BLaER1 (cell line): ENCODE results near the gene NRG3.
A peak's percentile ranks its signal among the peaks of the same experiment; 100 is the strongest.

Experiments used
- H3K27ac ChIP-seq: shearing (Covaris generic); formaldehyde crosslinking; 2 replicates; pipeline ENCODE4 v1.8.1; 2022
- H3K27me3 ChIP-seq: shearing (Covaris generic); formaldehyde crosslinking; 2 replicates; pipeline ENCODE4 v1.8.1; 2022
- H3K36me3 ChIP-seq: shearing (Covaris generic); formaldehyde crosslinking; 2 replicates; pipeline ENCODE4 v1.8.1; 2022
- H3K4me1 ChIP-seq: shearing (Covaris generic); formaldehyde crosslinking; 2 replicates; pipeline ENCODE4 v1.8.1; 2022
- H3K4me2 ChIP-seq: shearing (Covaris generic); formaldehyde crosslinking; 2 replicates; pipeline ENCODE4 v1.8.1; 2022
- H3K4me3 ChIP-seq: shearing (Covaris generic); formaldehyde crosslinking; 2 replicates; pipeline ENCODE4 v1.8.1; 2022
- H3K9ac ChIP-seq: shearing (Covaris generic); formaldehyde crosslinking; 2 replicates; pipeline ENCODE4 v1.8.1; 2022
- H3K9me3 ChIP-seq: shearing (Covaris generic); formaldehyde crosslinking; 2 replicates; pipeline ENCODE4 v1.8.1; 2022
- H4K20me1 ChIP-seq: shearing (Covaris generic); formaldehyde crosslinking; 2 replicates; pipeline ENCODE4 v1.8.1; 2022
- Cebpa-rat ChIP-seq: shearing (Covaris generic); IDR thresholded peaks from 2 replicates; pipeline ENCODE4 v1.8.1; 2022

Gene NRG3

DNA sequence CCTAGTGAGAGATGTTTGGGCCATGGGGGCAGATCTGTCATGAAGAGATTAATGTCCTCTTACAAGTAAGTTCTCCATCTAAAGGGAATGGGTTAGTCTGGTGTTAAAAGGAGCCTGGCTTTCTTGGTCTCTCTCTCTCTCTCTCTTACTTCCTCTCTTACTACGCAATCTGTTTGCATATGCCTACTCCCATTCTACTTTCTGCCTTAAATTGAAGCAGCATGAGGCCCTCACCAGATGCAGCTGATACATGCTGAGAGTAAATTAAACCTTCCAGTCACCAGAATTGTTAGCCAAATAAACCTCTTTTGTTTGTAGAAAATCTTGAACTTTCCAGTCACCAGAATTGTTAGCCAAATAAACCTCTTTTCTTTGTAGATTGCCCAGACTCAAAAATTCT is 884.1 kb downstream of the NRG3 start:
- Histone ChIP-seq H3K36me3 (peaks cover 2% of the 10 kb centered on the region; the same call in 1 of the 2 replicates), H3K27me3 (no peaks in the 10 kb centered on the region), H3K4me3 (no peak overlapping the region), H3K27ac (no peak overlapping the region), H3K9me3 (peaks cover 9% of the 10 kb centered on the region), H3K9ac (no peak overlapping the region), H3K4me1 (peaks cover 4% of the 10 kb centered on the region; the same call in 1 of the 2 replicates), H3K4me2 (no peak overlapping the region), H4K20me1 (no peaks in the 10 kb centered on the region)
- TF ChIP-seq Cebpa-rat = no peak

DNA sequence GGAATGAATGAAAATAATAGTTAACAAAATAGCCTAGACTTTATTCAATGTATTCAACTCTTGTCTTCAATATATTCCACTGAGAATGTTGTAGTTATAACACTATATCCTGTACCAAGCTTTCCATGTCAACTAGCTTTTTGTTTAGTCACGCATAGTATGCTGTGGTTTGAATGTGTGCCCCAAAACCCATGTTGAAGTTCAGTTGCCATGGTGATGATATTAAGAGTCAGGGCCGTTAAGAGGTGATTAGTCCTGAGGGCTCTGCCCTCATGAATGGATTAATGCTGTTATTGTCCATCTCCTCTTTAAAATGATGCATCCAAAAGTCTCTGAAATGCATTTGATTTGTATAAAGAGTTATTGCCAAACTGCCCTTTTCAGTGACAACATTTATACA is 887.6 kb downstream of the NRG3 start:
- H3K4me1 ChIP-seq = peaks cover 4% of the 10 kb centered on the region; the same call in 1 of the 2 replicates
- TF ChIP-seq Cebpa-rat = no peak
- no peak overlapping the region for H3K4me3 ChIP-seq

DNA sequence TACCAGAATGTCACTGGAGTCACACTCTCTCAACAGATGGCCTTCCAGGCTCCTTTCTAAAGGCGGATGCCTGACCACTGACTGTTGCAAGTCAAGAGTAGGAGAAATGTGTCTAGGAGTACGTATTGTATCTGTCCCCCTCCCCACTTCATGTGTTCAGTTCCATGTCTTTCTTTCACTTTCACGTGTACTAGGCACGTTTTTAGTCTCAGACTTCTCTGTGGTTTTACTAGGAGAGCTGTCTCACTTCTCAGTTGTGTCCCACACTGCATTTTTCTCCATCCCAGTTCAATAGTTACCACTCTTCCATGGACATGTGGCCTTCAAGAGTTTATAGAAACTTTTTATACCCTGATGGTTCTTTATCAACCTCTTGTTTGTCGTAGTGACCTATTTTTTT is 893.0 kb downstream of the NRG3 start:
- Histone ChIP-seq H3K9me3 (peaks cover 14% of the 10 kb centered on the region), H3K4me3 (no peak overlapping the region), H3K36me3 (peaks cover 8% of the 10 kb centered on the region; the same call in 1 of the 2 replicates), H3K4me2 (peak overlapping the region; percentile 43), H3K27me3 (no peaks in the 10 kb centered on the region), H4K20me1 (no peaks in the 10 kb centered on the region), H3K4me1 (peaks cover 6% of the 10 kb centered on the region; the same call in 1 of the 2 replicates), H3K9ac (no peak overlapping the region), H3K27ac (peak overlapping the region; percentile 44; the same call in 1 of the 2 replicates)
- TF ChIP-seq Cebpa-rat = no peak

More for the DNA sequence above, 887.6 kb downstream of the NRG3 start:
- Histone ChIP-seq H3K27me3 (no peaks in the 10 kb centered on the region), H3K9me3 (peaks cover 13% of the 10 kb centered on the region), H4K20me1 (no peaks in the 10 kb centered on the region), H3K9ac (no peak overlapping the region), H3K36me3 (peaks cover 5% of the 10 kb centered on the region; the same call in 1 of the 2 replicates), H3K4me2 (no peak overlapping the region), H3K27ac (no peak overlapping the region)

DNA sequence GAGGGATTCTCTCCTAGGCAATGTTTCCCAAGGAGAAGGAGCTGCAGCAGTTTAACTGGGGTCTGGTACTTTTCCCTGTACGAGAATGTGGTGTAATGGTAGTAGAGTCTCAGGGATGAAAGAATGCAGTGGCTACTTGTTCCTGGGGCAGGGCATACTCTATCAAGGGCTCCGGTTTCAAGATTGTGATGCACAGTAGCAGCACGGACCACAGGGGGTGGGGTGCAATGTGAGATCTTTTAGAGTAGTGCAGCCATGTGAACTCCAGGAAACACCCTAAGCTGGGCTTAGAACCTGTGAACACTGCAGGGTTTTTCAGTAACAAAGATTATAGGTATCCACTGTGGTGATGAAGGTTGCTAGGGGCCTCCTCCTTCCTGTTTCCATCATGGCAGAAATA is 903.9 kb downstream of the NRG3 start:
- Histone ChIP-seq H3K4me3 (0 out of 2 replicates have a peak overlapping the region, but pooled peaks have one; percentile 33), H3K9me3 (peaks cover 44% of the 10 kb centered on the region), H3K36me3 (peaks cover 17% of the 10 kb centered on the region), H3K9ac (no peak overlapping the region), H3K27ac (peak overlapping the region; percentile 5; the same call in 1 of the 2 replicates), H3K4me2 (peak overlapping the region; percentile 67), H3K4me1 (peaks cover 17% of the 10 kb centered on the region), H4K20me1 (no peaks in the 10 kb centered on the region), H3K27me3 (no peaks in the 10 kb centered on the region)
- no peak for TF ChIP-seq Cebpa-rat

DNA sequence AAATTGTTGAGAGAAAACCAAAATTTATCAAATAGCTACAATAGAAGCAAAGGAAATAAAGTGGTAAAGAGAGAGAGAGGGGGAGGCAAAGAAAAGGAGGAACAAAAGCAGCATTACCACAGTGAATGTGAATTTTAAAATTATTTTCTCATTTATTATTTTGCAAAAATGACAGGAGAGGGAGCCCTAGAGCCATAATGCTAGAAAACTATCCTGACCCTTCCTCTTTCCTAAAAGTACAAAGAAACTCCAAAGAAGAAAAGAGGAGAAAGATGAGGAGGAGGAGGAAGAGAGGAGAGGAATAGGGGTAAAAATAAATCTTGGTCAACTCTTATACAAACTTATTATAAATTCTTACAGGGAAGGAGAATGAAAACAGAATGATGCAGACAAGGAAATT is 921.5 kb downstream of the NRG3 start:
- Histone ChIP-seq H3K36me3 (no peaks in the 10 kb centered on the region), H3K4me2 (peak overlapping the region; percentile 24; the same call in 1 of the 2 replicates), H3K27me3 (no peaks in the 10 kb centered on the region), H3K9me3 (peaks cover 5% of the 10 kb centered on the region), H3K4me3 (no peak overlapping the region), H3K27ac (no peak overlapping the region), H4K20me1 (no peaks in the 10 kb centered on the region), H3K4me1 (peaks cover 19% of the 10 kb centered on the region), H3K9ac (no peak overlapping the region)
- TF ChIP-seq Cebpa-rat = no peak

DNA sequence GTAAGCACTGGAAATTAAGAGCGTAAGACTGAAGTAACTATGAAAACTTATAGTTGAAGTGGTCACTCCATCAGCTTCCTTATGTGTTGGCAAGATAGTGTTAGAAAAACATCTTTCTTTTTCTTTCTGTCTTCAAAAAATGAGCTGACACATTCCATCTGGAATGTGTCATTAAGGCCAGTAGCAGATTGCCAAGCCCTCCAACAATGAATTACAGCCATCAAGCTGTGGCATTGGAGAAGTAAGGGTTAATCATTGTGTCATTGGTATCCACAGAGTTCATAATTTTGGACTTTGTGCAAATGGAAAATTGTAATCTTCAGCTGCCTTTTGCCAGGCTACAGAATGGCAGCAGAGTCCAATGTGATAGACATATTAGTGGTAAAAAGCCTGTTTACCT is 926.3 kb downstream of the NRG3 start:
- Histone ChIP-seq H3K9me3 (no peaks in the 10 kb centered on the region), H3K4me1 (peaks cover 8% of the 10 kb centered on the region), H4K20me1 (no peaks in the 10 kb centered on the region), H3K27me3 (no peaks in the 10 kb centered on the region), H3K27ac (no peak overlapping the region), H3K36me3 (no peaks in the 10 kb centered on the region), H3K9ac (no peak overlapping the region), H3K4me2 (no peak overlapping the region), H3K4me3 (no peak overlapping the region)
- TF ChIP-seq Cebpa-rat = no peak

DNA sequence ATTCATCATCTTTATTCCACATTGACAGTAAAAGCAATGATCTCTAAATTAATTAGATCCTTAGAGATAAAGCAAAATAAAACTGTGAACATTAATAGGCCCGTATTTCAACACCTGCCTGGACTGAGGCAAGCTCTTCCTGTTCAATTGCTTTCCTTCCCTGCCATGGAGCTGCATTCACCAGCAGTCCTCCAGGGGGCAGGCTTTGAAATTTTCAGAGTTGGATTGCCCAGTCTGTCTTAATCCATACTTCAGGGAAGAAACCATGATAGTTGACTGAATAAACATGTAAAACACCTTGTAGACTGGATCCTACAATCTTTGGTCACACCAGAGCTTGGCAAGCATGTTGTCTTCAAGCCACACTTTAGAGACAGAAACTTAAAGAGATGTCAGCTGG is 936.6 kb downstream of the NRG3 start:
- Histone ChIP-seq H3K36me3 (peaks cover 12% of the 10 kb centered on the region), H3K4me3 (no peak overlapping the region), H3K4me2 (no peak overlapping the region), H3K9me3 (peaks cover 11% of the 10 kb centered on the region), H3K4me1 (no peaks in the 10 kb centered on the region; the same call in 1 of the 2 replicates), H3K9ac (no peak overlapping the region), H3K27me3 (no peaks in the 10 kb centered on the region), H4K20me1 (no peaks in the 10 kb centered on the region), H3K27ac (no peak overlapping the region)
- TF ChIP-seq Cebpa-rat = no peak

DNA sequence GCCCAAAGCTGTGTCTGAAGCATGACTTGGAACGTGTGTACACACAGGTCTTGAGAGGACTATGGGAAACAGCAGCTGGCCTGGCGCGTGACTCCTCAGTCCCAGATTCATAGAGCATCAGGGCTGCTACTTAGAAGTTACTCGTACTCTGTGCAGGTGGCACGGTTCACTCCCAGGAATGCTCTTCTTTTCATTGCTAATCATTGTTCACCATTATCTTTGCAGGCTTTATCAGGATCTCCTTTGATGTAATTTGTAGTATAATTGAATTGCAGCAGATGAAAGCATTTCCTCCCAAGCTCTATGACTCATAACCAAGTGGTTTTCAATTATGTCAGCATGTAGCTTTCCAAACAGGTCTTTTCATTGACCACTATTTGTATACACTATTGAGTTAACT is 938.9 kb downstream of the NRG3 start:
- Histone ChIP-seq H3K4me3 (no peak overlapping the region), H3K27me3 (no peaks in the 10 kb centered on the region), H3K9ac (no peak overlapping the region), H4K20me1 (no peaks in the 10 kb centered on the region), H3K27ac (no peak overlapping the region), H3K9me3 (peaks cover 12% of the 10 kb centered on the region), H3K4me2 (no peak overlapping the region), H3K36me3 (peaks cover 13% of the 10 kb centered on the region), H3K4me1 (no peaks in the 10 kb centered on the region; the same call in 1 of the 2 replicates)
- TF ChIP-seq Cebpa-rat = no peak

DNA sequence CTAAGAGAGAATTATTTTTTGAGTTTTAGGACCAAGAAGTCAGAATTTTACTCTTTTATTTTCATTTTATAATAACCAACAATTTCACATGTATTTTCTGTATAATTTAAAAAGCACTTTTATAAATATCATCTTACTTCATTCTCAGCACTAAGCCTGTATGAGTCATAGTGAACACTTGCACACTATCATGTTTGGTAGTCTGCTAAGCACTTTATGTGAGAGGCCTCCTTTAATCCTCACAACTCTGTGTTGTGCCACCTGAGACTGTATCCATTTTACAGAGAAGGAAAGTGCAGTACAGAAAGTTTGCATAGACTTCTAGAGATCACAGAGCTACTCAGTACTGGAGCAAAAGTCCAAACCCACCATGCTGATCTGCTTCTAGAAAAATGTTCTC is 939.6 kb downstream of the NRG3 start:
- no peak for TF ChIP-seq Cebpa-rat
- Histone ChIP-seq H3K4me2 (no peak overlapping the region), H4K20me1 (no peaks in the 10 kb centered on the region), H3K9ac (no peak overlapping the region), H3K4me1 (no peaks in the 10 kb centered on the region; the same call in 1 of the 2 replicates), H3K9me3 (peaks cover 12% of the 10 kb centered on the region), H3K27me3 (no peaks in the 10 kb centered on the region), H3K4me3 (no peak overlapping the region), H3K36me3 (peaks cover 13% of the 10 kb centered on the region), H3K27ac (no peak overlapping the region)

DNA sequence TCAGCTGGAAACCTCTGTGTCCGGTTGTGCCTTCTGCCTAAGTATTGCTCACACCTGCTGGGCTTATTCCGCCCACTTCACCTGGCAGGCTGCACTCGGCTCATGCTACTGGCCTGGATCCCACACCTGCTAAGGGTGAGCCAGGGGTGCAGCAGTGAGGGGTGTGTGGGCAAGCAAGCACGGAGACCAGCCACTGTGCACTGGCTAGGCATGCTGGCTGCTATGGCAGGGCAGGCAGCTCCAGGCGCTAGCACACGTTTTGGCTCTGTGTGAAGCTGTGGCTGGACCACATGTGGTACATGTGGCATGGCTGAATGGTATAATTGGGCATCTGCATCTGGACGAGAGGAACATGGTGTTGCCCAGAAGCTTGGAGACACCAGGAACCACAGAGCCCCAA is 940.7 kb downstream of the NRG3 start:
- Histone ChIP-seq H3K36me3 (peaks cover 13% of the 10 kb centered on the region), H3K9me3 (peaks cover 12% of the 10 kb centered on the region), H3K9ac (no peak overlapping the region), H3K27me3 (no peaks in the 10 kb centered on the region), H3K4me2 (no peak overlapping the region), H3K4me1 (peaks cover under 1% of the 10 kb centered on the region; the same call in 1 of the 2 replicates), H3K27ac (no peak overlapping the region), H3K4me3 (no peak overlapping the region), H4K20me1 (no peaks in the 10 kb centered on the region)
- TF ChIP-seq Cebpa-rat = no peak
